GM20000 (cell line): ENCODE data around the gene GPBP1.

ENCODE experiments used
- DNase-seq: peaks from one replicate; pipeline ENCODE4 v3.0.0; 2012; ENCODE audit warnings: low spot score
- CTCF ChIP-seq: IDR thresholded peaks from 2 replicates; pipeline ENCODE4 v1.5.1; 2012; ENCODE audit warnings: mild to moderate bottlenecking, control low read depth; ENCODE audit errors: extremely low read depth, missing control alignments

GPBP1 gene

GRCh38 chr5:57216714-57217113, 42.9 kb downstream of the GPBP1 start:
- TF ChIP-seq CTCF = no peak
- no peak for DNase-seq

- DNase-seq = peak; percentile 17
- TF ChIP-seq CTCF = no peak
Measured at GRCh38 chr5:57219386-57219785, 45.5 kb downstream of the GPBP1 start.

GRCh38 chr5:57221049-57221568, 47.2 kb downstream of the GPBP1 start:
- DNase-seq = peak; percentile 24
- TF ChIP-seq CTCF = peak; percentile 42

- DNase-seq = no peak
Measured at GRCh38 chr5:57225553-57225952, 51.7 kb downstream of the GPBP1 start.

GRCh38 chr5:57229313-57229712, 55.5 kb downstream of the GPBP1 start:
- no peak for TF ChIP-seq CTCF
- no peak for DNase-seq

More at GRCh38 chr5:57225553-57225952, 51.7 kb downstream of the GPBP1 start:
- TF ChIP-seq CTCF = no peak

- no peak for TF ChIP-seq CTCF
- DNase-seq = no peak
Measured at GRCh38 chr5:57231607-57232006, 57.7 kb downstream of the GPBP1 start.

GRCh38 chr5:57232293-57233033, 58.6 kb downstream of the GPBP1 start:
- no peak for TF ChIP-seq CTCF

More at GRCh38 chr5:57232293-57233033, 58.6 kb downstream of the GPBP1 start:
- no peak for DNase-seq
